Measurements from ENCODE around the gene RTN4RL1. TPM values are rescaled to one million over a fixed set of nuclear protein-coding genes. Genes with fewer than 3 reads are reported as not detected.
A peak's percentile ranks its signal among the peaks of the same experiment; 100 is the strongest.

The RTN4RL1 gene, protein sequence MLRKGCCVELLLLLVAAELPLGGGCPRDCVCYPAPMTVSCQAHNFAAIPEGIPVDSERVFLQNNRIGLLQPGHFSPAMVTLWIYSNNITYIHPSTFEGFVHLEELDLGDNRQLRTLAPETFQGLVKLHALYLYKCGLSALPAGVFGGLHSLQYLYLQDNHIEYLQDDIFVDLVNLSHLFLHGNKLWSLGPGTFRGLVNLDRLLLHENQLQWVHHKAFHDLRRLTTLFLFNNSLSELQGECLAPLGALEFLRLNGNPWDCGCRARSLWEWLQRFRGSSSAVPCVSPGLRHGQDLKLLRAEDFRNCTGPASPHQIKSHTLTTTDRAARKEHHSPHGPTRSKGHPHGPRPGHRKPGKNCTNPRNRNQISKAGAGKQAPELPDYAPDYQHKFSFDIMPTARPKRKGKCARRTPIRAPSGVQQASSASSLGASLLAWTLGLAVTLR
- 0.12 TPM in 1 of 2 replicates, not detected in the other for total RNA-seq (2014; rRNA removed; shearing (Covaris generic))
- 0.07 and 0.19 TPM in 2 replicates for polyA plus RNA-seq (2014; cell fraction: nucleus; rRNA removed)

DNA sequence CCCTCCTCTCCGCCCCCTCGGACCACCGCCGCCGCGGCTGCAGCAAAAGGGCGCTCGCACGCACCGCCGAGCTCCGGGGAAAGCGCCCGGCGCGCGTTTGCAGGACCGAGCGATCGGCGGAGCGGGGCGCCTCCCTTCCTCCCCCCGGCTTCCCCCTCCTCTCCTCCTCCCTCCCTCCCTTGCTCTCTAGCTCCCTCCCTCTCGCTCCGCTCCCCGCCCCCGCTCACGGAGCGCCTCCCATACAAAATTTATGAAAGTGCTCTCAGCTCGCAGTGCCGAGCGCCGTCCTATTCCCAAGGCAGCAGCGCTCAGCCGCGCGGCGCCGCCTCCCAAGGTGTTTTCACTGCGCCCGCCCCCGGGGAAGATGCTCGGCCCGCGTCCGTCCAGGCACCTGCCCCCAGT lies at the start of gene RTN4RL1:
Gene RTN4RL1 (minus strand): TSS at position 115 of the 402 bp plus-strand sequence. CDS start 469 bp downstream, outside the sequence.
- peak; percentile 41 for DNase-seq (ENCODE audit: extremely low read depth, low read depth)

DNA sequence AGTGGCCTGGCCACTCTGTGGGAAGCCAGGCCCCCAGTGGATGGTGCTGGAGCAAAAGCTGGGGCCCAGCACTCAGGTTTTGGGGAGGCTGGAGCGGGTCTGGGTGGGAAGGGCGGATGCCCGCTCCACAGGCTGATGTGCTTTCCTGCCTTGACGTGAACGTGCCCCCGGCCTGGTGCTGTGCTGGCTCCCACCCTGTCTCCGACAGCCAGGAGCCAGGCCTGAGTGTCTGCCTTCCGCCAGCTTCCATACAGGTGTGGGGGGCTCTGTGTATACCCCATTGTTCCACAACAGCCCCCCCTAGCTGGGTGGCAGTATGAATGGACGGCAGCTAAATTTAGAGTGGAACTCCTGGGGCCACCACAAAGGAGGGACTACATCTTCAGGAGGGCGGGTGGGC lies 49.8 kb upstream of the RTN4RL1 start:
- DNase-seq (ENCODE audit: extremely low read depth, low read depth): no peak

DNA sequence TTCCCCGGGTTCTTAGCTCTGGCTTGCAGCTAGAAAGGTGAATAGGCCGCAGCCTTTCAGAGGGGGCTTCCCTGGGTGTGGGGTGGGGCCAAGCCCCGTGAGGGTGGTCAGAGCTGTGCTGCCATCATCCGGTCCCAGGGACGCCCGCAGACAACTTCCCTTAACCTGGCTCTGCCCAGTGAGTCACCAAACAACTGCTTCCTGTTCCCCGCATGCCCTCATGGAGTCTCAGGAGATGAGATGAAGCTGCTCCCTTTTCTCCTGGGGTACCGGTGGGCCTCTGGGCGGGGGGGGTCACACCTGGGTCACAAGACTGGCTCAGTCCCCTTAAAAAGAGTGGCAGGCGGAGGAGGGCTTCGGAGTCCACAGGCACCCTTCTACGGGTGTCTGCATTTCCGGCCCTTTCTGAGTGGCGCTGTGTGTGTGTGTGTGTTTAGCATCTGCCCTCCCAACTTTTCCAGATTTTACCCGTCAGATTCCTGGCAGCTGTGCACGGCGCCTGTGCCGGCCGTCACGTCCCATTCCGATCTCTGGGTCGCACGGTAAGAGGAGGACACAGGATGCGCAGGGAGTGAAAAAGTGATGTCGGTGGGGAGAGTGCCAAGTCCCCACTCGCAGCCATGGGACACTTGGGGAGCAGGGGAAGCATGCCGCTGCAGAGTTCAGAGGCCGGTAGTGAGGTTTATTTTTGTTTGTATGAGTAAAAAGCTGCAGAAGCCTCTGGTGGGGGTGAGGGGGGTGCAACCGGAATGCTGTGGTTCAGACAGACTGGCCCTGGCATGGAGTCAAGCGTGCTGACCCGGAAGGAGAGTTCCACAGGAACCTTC lies 46.5 kb upstream of the RTN4RL1 start:
- DNase-seq (ENCODE audit: extremely low read depth, low read depth): no peak

DNA sequence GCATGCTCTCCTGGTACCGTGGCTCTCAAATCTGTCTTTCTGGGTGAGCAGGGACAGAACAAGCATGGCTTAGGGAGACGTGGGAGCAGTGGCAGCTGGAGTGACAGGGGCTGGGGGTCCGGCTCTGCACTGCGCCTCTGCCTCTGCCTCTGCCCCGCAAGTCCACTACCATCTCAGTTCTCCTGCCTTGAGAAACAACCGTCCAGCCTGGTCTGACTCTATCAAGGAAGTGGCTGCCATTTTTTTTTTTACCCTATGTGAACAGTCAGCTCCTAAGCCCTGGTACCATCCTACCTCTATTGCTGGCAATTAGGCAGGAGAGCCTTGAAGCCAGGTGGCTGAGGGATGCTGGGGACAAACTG lies 45.9 kb upstream of the RTN4RL1 start:
- no peak for DNase-seq (ENCODE audit: extremely low read depth, low read depth)

DNA sequence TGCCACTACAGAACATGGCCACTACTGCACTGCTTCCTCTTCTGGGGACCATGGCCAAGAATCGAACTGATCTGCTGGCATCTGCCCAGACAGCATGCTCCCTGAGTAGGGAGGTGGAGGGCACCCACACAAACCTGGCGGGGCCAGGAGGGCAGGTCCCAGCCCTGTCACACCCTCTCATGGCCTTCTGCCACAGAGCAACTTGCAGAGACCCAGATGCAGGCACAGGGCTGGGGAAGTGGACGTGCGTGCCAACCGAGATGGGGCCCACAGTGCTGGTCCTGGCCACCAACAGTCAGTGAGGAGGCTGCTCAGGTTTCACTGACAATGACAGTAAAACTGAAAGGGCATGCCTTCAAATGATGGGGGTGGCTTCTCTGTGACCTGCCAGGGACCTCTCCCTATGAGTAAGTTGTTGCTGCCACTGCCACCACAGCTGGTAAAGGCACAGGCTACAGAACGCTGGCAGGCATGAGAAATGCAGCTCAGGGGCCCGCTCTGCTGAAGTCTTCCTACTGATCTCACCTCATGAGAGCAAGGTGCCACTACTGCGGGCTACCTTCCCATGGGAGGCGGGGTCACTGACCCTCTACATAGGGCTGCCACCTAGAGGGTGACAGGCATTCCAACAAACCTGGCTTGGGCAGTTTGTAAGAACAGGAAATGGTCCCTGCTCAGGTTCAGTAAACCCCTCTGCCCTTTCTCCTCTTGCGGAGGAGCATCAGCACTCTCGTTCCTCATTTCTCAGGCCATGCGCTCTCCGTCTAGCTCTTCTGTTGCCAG lies 45.3 kb upstream of the RTN4RL1 start:
- no peak for DNase-seq (ENCODE audit: extremely low read depth, low read depth)

DNA sequence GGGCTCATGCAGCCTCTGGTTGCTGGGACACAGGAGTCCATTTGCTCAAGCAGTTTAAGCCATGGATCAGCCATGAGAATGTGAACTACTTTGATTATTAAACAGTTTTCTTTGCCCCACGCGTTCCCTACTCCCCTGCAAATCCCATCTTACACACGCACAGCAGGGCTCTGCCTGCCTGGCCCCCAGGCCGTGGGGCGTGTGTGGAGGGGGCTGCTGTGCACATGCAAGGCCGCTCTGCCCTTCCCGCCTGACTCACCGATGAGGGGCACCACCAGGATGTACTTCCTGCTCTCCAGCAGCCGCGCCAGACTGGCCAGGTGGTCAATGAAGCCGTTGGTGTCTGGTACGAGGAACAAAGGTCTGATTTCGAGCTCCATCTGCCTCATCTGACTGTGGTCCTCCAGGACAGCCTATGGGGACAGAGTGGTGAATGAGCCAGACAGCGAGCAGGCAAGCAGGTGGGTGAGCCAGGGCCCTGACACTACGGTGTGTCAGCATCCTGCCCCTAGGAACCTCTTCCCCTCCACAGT lies 43.5 kb upstream of the RTN4RL1 start:
- DNase-seq (ENCODE audit: extremely low read depth, low read depth): no peak

DNA sequence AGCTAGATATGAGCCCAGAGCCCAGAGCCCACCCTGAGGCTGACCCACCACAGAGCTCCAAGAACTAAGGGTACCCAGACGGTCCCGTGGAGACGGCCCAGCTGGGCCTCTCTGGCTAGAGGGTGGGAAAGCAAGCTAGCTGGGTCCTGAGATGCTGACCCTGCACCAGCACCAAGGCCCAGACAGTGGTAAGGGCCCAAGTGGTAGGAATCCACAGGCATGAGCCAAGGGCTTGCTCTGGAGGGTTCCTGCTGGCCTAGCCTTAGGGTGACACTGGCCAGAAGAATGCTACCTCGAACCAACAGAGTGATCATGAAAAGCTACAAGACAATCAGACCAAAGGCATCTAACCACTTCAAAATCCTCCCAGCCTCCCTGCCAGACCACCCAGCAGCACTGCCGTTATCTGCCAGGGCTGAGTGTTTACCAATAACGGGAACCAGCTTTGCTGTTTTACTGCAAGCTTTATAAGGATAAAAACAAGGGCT lies 42.9 kb upstream of the RTN4RL1 start:
- no peak for DNase-seq (ENCODE audit: extremely low read depth, low read depth)

DNA sequence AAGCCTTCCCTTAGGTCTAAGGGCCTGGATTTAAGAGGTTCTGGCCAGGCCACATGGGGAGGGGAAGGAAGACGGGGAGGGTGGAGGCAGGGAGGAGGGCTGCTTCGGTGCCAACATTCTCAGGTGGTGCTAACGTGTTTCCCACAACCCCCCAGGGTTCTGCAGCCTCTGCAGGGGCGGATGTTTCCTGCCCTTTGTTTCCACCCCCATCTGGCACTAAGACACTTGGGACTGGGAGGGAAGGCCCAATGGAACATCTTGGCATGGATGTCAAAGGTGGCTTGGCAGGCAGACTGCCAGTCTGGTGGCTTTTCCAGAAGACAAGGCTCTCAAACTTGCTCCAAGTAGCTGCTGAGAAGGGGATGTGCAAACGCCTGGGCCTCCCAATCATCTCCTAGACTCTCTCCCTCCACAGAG lies 42.5 kb upstream of the RTN4RL1 start:
- DNase-seq (ENCODE audit: extremely low read depth, low read depth): no peak

DNA sequence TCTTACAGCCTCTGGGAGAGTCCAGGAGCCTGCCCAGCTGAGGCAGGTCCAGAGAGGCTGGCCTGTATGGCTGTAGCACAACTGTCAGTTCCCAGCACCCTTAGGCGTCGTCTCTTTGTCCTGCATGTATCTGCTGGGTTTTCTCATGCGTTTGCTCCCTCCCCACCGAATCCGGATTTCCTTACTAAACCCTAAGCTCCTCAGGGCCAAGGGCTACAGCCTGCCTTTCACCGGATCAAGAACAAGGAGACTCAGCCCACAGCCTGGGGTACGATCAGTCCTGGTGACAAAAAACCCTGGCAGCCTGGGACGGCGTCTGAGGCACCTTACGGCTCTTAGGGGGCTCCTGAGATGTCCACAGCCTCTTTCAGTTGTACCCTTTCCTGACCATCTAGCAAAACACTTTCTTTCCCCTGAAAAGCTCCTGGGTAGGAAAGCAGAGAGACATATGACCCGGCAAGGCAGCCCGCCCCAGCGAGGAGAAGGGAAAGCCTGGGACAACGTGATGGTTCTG lies 42.0 kb upstream of the RTN4RL1 start:
- DNase-seq (ENCODE audit: extremely low read depth, low read depth): no peak

DNA sequence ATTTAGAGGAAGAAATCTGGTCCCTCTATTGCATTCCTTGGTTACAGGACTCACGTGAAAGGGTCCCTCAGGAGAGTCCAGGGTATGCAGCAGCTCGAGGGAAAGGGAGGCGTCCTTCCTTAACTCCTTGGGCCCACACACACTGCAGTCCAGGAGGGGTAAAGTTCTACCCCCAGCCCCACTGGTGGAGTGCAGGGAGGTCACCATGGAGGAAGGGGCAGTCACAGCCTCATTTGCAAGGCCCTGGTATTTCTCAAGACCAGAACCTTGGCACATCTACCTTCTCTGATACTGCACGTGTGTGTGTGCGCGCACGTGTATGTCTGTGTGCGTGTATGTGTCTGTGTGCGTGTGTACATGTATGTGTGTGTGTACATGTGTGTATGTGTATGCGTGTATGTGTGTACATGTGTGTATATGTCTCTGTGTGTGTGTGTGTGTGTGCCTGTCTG lies 40.8 kb upstream of the RTN4RL1 start:
- no peak for DNase-seq (ENCODE audit: extremely low read depth, low read depth)

DNA sequence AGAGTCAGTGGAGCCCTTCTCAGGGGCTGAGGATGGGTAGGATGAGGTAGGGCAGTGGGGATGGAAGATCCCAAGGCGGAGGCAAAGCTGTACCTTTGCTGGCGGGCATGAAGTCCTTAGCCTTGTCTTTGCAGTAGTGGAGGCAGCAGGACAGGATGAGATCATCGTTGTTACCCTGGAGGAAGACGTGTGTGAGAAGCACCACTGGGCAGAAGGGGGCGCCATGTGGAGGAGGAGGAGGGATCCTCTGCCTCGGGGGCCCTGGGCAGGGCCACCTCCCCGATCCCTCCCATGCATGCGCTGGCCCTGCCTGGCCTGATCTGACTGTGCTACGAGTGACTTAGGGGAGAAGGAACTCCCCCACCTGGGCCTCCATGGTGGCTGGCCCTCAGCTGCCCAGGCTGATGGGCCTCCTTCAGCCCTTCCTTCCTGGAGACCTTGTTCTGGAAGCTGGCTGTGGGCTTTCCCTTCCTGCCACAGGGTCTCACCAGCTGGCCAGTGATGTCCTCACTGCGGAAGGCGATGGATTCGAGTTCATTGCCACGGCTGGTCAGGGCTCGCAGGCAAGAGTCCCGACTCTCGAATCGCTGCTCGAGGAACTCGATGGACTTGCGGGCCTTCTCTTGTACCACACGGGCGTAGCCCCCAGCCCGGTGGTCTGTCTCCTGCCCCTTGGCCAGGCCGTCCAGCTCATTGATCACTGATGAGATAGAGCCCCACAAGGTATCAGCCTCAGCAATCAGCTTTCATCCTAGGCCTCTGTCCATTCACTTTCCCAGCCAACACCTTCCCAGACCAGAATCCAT lies 40.0 kb upstream of the RTN4RL1 start:
- no peak for DNase-seq (ENCODE audit: extremely low read depth, low read depth)

DNA sequence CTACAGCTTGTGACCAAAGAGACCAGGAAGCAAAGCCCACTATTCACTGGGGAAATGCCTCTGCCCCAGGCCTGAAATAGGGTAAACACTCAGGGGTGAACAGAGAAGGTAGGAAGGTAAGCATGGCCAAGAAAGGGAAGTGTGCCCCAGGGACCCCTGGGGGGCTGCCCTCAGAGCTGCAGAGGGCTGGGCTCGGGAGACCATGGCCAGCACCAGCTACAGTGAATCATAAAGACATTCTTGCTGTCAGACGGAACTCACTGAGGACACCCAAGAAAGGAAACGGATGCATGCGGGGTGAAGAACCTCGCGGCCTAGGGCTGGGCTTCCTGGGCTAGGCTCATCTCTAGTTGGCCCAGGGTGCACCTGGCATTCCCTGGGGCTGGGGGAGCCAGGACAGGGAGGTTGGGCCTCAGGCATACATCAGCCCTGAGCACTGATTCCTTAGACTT lies 39.4 kb upstream of the RTN4RL1 start:
- no peak for DNase-seq (ENCODE audit: extremely low read depth, low read depth)

DNA sequence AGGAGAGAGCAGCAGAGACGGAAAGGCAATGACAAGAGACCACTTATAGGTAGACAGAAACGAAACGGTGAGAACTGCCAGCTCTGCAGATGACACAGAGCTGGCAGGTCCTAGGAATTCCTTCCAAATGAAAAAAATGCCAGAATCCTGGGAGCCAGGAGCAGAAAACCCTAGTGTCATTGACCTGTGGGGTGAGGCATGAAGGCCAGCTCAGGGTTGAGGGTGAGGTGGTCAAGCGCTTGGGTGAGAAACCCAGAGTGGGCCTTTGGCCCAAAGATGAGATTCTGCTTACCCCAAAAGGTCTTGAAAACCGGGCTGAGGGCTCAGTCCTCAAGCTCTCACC lies 39.0 kb upstream of the RTN4RL1 start:
- no peak for DNase-seq (ENCODE audit: extremely low read depth, low read depth)

DNA sequence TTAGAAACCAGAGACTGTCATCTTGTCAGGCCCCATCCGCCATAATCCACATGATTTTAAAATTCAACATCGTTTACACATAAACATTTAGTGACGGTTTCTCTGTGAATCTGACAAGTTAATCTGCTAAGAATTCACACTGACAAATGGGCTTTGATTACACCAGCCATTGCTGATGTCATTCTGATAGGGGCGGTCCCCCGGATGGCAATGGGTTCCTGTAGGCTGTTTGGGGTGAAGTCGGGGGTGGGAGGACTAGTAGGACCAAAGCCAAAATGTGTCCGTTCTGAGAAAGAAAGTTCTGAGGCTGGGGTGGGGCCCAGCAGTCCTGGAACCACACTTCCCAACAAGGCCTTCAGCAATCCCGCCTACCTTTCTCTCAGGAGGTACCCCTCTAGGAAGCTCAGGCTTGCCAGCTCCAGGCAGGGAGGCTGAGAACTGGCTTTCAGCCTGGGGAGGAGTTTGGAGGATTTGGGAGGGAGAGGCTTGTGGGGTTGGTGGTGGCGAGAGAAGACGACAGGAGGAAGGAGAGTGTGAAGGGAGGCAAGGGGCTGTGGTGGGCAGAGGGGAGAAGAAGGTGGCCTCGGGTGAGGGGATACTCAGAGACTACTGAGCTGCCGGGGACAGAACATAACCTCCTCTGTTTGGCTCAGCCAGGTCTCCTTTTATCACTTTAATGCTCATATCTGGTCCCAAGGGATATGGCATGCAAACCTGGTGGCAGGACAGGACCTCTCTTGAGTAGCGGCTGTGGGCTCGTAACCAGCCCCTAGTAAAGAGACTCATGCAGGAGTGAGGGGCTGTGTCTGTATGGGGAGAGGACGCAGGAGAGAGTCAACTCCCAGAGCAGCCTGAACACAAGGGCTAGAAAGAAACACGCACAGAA lies 38.4 kb upstream of the RTN4RL1 start:
- DNase-seq (ENCODE audit: extremely low read depth, low read depth): no peak

DNA sequence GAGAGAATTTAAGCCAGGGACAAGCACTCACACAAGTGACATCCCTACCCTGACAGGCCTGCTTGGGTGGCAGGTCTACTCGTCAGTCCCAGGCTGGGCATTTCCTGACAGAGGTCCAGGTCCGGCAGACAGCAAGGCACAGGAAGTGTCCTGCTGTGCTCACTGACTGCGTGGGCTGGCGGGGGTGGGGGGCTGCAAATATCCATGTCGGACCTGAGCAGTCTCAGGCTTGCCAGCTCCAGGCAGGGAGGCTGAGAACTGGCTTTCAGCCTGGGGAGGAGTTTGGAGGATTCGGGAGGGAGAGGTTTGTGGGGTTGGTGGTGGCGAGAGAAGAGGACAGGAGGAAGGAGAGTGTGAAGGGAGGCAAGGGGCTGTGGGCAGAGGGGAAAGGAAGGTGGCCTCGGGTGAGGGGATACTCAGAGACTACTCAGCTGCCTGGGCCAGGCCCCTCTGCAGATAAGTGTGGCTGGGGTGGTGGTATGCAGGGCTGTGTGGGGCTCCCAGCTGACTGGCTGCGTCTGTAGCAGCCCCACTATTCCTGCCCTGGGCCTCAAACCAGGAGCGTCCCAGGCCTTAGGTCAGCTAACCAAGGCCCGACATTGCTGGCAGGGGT lies 37.5 kb upstream of the RTN4RL1 start:
- no peak for DNase-seq (ENCODE audit: extremely low read depth, low read depth)

DNA sequence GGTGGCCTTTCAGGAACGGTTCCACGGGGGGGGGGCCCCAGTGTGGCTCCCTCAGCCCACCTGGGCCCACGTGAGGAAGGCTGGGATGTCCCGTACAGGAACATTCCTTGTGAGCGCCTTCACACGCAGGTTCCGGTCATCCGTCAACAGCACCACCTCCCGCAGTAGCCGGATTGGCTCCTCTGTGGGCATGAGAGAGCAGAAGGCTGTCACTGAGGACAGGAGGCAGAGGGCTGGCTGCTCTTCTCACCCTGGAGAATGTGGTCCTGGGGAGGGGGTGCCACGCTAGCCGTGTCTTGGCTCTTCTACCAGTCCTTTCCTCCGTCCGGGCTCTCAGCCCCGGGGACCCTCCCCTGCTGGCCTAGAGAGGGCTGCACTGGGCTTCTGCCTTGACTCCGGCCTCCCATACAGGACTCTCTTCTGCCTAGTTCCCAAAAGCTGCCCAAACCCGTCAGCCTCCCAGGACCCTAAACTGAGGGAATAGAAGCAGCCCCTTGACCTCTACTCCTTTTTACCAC lies 36.4 kb upstream of the RTN4RL1 start:
- no peak for DNase-seq (ENCODE audit: extremely low read depth, low read depth)

DNA sequence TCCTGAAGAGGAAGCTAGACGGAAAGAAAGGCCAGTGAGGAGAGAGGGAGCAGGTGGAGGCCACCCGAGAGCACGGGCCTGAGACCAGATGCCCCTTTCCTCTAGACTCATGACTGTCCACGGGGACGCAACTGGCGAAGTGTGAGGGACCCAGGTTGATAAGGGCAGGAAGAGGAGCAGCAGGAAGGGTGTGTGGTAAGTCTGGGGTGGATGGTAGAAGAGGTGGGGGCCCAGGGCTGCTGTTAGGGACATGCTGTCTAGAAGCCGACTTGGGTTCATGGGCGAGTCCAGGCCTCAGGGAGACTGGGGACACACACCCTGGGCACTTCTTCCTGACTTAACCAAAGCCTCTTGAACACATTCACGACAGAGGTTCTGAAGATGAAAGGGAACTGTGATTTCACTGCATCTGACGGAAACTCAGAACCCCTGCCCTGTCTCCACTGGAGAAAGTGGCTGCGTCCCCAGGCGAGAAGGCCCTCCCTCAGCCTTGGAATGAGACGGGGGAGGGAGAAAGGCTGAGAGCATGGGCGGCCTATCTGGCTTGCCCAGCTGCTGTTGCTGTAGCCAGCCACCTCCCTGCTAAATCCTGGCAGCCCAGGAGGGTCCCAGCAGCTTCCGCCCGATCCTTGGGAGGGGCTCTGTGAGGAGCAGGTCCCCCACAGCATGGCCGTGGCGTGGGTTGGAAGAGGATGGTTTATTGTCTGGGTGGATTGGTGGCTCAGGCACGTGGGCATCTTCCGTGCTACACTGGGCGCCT lies 35.7 kb upstream of the RTN4RL1 start:
- no peak for DNase-seq (ENCODE audit: extremely low read depth, low read depth)
